Activated CD8-positive, alpha-beta memory T cell treated with anti-CD3 and anti-CD28 coated beads, Interleukin-2, amount 50 U/mL, for 4 hours (primary cell): ENCODE results near the gene HSD3B7.
"Not testable (repeated sequence)": the region's sequence is repeated elsewhere in the genome, so short reads cannot be mapped to it uniquely, and the experiment has no call there.

Experiments
- DNase-seq: peaks from one replicate; pipeline ENCODE4 v3.0.0-alpha.2; 2020

HSD3B7 gene

DNA sequence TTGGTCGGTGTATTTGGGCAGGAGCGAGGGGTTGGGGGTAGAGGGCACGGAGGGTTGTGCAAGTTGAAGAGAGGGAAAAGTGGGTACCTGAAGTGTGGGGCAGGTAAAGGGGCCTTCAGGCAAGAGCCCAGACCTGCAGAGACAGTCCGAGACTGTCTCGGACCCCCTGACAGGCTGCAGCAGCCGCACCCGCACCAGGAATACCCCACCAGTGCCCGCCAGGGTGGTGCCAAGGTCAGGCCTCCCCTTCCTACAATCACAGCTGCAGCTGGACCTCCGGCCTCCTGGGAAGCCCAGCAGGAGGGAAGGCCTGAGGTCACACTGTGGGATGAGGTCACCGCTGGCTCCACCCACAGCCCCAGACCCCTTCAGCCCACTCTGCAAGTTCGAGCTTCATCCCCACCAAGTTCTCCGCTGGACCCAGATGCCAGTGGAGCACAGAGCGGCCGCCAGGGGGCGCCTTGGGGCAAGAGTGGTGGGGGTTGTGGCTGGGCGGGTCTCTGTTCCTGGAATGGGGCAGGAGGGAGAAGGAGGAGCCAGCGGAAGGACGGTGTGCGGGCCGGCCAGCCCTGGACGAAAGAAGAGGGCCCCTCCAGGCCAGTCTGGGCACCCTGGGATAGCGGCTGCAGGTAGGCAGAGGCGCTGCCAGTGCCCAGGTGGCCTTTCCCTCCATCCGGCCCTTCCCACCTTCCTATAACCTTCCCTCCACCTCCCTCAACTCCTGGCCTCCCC is at the start of gene HSD3B7:
Gene HSD3B7, plus strand, starts transcription at position 539 of the 732 bp plus-strand sequence. CDS start 452 bp downstream, outside the sequence.
- peak; percentile 82 for DNase-seq

DNA sequence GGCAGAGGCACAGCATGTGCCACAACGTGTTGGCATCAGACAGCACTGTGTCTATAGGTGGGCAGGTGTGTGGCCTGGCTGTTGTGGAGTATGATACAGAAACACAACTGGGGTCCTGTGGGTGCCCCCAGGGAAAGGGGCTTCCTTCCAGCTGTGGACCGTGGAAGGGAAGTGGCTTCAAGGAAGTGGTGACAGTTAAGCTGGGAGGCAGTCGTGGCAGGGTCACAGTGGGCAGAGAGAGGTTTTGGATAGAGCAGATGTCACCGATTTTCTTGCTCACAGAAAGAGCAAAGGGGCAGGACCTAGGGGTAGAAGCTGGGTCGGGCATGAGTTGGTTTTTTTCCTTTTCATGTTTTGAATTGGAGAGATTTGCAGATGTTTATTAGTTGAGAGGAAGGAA is 47.3 kb upstream of the HSD3B7 start:
- DNase-seq = no peak

DNA sequence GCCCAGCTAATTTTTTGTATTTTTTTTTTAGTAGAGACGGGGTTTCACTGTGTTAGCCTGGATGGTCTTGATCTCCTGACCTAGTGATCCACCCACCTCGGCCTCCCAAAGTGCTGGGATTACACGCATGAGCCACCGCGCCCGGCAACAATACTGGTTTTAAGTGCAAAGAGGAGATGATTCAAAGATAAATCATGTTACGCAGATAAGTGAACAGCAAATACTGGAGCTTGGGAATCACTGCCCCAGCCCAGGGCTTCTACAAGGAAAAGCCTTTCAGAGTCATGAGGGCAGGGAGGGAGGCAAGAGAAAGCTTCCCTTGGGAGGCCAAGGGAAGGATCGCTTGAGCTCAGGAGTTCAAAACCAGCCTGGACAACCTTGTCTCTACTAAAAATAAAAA is 45.4 kb upstream of the HSD3B7 start:
- DNase-seq = not testable (repeated sequence)

DNA sequence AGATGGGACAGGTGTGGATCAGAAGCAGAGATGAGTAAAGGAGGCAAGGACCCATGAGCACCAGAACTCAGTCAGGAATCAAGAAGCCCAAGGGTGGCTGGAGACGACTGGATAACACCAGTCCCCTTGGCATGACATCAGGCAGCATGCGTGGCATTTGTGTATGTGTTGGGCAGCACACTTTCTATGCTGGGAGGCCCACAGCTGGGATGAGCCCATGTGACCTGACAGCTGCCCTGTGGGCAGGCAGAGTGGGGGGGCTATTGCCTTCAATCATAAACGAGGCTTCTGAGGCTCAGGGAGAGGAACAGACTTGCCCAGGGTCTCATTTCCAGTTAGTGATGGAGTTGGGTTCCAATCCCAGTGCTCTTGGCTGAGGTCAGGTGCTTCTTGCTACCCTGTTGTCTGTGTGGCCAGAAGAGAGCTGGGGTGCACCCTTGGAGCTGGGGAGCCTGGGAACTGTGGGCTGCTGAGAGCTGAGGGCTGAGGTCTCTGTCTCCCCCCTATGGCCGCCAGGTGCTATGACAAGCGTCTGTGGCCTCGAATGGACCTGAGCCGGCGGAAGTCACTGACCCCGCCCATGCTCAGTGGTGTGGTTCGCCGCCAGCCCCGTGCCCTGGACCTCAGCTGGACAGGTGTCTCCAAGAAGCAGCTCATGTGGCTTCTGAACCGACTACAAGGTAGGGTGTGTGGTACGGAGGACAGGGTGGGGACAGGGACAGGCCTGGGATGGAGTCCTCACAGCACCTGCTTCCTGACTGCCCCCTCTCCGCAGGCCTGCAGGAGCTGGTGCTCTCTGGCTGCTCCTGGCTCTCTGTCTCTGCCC is 43.2 kb upstream of the HSD3B7 start:
- peak; percentile 64 for DNase-seq

DNA sequence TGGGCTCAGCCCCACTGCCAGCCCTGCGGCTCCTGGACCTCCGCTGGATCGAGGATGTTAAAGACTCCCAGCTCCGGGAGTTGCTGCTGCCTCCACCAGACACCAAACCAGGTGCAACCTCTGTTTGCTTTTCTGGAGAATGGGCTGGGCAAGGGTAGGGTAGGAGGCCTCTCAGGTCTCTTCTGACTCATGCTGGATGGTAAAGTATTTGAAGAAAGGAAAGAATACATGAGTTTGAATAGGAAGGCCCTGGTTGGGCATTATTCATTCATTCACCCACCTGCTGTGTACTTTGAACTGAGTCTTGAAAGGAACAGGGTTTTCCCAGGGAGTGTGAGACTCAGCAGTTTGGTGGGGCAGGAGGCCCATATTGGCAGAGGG is 42.6 kb upstream of the HSD3B7 start:
- DNase-seq = no peak

DNA sequence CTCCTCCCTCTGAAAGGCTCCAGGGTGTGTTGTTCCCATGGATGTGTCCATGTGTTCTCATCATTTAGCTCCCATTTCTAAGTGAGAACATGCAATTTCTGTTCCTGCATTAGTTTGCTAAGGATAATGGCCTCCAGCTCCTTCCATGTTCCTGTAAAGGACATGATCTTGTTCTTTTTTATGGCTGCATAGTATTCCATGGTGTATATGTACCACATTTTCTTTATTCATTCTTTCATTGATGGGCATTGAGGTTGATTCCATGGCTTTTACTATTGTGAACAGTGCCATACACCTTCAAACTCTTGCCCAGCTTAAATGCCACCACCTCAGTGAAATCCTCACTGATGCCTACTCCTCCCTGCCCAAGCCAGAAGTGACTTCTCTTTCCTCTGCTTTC is 40.7 kb upstream of the HSD3B7 start:
- no peak for DNase-seq

DNA sequence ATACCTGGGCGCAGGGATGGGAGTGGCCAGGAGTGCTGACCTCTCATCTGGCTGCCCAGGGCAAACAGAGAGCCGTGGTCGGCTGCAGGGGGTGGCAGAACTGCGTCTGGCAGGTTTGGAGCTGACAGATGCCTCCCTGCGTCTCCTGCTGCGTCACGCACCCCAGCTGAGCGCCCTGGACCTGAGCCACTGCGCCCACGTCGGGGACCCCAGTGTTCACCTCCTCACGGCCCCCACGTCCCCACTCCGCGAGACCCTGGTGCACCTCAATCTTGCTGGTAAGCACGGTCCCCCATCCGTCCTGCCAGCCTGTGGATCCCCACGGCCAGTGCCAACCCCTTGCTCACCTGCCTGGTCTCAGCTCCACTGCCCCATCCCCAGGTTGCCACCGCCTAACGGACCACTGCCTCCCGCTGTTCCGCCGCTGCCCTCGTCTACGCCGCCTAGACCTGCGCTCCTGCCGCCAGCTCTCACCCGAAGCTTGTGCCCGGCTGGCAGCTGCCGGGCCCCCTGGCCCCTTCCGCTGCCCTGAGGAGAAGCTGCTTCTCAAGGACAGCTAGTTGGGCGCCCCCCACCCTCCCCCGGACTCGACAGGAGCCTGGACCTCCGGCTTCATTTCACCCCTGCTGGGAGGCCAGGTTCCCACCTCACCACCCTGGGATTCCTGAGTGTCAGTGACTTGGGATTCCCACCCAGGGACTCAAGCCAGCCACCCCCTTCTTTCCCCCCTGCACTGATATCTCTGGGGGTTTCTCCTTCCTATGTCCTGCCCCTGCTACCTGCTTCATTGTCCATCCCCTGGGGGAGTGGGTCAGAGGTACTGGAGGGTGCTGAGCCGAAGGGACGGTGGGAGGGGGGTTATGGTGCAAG is 38.1 kb upstream of the HSD3B7 start:
- no peak for DNase-seq

DNA sequence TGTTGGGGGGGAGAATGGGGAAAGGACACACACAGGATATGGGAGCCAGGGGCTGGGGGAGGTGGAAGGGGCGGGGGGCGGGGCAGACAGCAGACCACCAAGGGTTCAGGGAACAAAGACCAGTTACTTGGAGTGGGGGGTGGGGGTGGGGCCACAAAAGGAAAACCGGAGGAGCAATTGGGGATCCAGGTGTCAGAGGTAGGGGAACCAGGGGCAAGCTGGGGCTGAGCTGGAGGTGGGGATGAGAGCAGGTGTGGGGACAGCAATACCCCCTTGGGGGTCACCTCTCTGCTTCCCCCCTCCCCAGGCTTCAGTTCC is 37.5 kb upstream of the HSD3B7 start:
- no peak for DNase-seq

DNA sequence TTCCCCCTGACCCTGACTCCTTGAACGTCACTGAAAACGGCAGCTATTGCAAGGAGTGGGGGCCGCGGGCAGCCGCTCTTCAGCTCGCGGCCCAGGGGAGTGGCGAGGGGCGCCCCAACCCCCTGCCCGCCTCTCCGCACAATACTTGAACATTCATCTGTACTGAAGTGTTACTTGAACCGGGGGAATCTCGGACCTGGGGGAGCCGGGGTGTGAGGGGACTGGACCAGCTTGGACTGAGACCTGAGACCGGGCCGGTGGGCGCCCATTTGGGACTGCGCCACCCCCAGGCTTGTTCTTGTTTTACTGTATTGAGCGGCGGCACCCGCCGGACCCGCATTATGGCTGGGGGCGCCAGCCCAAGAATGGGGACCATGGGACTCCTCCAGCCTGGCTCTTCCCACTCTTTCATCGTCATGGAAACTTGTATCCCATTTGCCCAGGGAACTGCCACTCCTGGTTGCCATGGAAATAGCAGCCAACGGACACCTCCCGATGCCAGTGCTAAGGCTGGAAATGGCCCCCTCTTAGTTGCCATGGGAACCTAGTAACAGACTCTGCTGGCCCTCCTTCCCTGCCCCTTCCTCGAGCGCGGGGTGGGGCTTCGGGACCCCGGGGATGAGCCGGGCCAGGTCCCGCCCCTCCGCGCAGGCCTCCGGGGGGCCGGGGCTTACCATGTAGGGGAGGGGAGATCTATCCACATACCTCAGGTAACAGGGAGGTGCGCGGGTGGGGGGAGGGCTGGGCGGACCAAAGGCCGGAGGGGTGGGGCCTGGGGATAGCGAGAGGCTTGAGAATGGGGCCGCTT is 36.9 kb upstream of the HSD3B7 start:
- DNase-seq = no peak

DNA sequence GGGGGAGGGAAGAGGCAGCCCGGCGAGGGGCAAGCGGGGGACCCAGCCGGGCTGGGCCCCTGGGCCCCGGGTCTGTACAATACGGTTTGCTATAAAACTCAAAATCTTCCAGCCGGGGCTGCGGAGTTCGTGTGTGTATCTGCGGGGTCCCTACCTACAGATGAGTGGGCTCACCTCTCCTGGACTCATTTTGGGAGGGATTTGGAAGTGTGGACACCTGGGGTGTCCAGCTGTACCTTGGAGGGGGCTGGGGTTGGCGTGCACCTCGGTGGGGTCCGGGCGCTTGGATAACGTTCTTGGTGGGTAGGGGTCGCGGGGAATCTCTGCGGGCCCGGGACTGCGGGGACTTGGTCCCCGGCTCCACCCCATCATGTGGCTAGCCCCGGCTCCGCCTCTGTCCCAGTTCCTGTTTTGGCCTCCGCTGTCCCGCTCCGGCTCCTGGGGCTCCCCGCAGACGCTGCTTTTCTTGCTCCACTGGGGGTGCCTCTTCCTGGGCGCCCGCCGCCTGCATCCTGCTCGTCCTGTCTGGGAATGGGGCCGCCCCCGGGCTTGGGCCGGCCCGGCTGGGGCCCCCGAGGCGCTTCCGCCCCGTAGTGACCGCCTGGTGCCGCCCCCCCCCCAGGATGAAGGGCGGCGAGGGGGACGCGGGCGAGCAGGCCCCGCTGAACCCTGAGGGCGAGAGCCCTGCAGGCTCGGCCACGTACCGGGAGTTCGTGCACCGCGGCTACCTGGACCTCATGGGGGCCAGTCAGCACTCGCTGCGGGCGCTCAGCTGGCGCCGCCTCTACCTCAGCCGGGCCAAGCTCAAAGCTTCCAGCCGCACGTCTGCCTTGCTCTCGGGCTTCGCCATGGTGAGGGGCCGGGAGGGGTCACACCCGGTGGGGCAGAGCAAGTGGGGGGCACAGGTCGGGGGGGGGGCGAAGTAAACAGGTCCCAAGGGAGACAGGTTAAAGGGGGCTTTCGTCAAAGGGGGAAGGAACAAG is 36.0 kb upstream of the HSD3B7 start, which contains the start of gene ORAI3:
Gene ORAI3, plus strand, starts transcription at position 402 of the 983 bp plus-strand sequence. Its CDS starts 222 bp downstream, at position 624.
- peak; percentile 44 for DNase-seq

DNA sequence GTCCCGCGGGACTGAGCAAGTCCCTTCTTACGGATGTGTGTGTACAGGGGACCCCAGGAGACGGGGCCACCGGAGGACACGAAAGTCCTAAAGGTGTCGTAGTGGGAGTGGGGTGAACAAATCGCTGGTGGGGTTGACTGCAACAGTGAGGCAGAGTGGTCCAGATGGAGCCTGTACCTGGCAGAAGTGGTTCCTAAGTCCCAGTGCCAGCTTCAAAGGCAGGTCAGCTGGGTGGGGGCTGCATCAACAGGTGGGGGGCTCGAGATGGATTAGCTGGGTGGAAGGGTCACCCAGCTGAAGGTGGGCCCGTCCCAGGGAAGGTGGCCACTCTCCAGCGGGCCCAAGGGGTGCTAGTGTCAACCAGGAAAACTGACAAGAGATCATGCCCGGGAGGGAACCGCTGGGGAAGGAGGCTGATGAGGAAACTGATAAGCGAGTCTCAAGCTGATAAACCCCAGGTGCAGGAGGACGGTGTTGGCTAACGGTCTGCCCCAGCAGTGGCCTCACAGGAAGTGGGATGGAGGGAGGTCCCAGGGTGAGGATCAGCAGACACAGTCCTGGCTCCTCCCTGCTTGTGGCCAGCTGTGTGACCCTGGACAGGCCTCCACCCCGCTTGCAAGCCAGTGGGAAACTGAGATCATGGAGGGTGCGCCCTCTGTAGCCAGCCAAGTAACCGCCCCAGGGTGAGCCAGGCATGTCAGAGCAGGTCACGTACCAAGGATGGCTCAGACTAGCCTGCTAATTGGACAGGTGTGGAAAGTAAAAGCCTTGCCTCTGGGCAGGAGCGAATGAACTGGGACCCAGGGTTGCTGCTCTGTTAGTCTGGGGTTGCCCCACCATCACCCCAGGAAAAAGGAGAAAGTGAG is 35.1 kb upstream of the HSD3B7 start:
- no peak for DNase-seq

DNA sequence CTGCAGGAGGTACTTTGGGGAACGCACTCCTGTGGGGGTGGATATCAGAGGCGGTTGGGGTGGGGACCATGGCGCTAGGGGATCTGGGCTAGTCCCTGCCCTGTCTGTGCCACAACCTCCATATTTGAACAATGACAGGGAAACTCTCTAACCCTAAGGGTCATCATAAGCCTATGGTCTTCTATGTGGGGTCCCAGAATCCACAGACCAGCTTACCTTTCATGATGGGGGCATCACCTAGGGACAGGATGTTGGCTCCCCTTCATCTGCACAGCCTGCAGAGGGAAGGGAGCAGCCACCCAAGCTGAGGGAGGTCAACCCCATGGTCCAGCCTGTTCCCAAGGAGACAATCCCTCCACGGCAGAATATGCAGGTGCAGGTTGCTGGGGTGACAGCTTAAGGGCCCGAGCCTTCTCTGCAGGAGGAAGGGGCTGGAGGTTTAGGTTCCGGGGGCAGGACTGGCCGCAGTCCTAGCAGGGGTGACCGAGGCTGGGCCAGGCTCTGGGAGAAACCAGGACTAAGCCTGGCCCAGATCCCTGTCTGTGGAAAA is 34.4 kb upstream of the HSD3B7 start:
- DNase-seq = no peak

DNA sequence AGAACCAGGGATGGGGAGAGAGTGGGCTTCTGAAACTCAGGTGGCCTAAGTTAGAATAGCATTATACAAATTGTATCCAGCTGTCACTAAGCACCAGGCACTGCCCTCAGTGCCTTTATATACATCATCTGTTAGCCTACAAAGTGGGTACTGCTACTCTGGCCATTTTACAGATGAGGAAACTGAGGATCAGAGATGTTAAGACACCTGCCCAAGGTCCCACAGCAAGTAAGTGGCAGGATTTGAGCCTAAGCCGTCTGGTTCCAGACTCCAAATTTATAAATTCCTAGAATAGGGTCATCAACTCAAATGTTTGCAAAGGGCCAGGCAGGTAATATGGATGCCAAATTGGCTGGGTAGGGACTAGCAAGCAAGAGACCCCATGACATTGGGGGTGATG is 33.8 kb upstream of the HSD3B7 start:
- DNase-seq = no peak

DNA sequence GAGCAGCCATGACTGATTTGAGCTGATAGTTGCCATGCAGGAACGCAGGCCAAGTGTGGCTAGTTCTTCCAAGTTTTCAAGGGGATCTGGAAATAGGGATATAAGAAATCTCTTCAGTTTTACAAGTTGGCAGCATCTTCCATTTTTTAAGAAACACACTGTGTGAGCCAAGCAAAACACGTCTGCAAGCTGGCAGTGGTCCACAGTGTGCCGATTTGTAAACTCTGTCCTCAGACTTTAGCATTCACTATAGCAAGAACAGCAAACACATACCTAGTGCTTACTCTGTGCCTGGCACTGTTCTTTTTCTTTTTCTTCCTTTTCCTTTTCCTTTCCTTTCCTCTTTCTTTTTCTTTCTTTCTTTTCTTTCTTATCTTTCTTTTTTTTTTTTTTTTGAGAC is 33.3 kb upstream of the HSD3B7 start:
- DNase-seq = no peak

DNA sequence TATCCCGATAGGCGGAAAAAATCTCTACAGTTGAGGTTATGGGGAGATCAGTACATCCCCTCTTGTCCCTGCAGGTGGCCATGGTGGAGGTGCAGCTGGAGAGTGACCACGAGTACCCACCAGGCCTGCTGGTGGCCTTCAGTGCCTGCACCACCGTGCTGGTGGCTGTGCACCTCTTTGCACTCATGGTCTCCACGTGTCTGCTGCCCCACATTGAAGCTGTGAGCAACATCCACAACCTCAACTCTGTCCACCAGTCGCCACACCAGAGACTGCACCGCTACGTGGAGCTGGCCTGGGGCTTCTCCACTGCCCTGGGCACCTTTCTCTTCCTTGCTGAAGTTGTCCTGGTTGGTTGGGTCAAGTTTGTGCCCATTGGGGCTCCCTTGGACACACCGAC is 31.9 kb upstream of the HSD3B7 start:
- no peak for DNase-seq

DNA sequence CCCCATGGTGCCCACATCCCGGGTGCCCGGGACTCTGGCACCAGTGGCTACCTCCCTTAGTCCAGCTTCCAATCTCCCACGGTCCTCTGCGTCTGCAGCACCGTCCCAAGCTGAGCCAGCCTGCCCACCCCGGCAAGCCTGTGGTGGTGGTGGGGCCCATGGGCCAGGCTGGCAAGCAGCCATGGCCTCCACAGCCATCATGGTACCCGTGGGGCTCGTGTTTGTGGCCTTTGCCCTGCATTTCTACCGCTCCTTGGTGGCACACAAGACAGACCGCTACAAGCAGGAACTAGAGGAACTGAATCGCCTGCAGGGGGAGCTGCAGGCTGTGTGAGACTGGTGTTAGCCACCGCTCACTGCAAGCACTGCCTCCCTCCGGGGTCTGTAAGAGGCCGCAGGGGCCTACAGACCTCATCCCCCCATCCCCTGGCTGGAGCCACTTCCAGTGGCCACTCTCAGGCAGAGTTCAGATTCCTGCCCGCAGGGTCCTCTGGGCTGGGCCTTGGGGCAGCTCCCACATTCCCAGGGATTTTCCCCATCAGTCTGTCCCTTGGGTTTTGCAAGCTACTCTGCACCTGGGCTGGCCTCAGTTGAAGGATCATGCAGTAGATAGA is 31.4 kb upstream of the HSD3B7 start:
- peak; percentile 61 for DNase-seq

DNA sequence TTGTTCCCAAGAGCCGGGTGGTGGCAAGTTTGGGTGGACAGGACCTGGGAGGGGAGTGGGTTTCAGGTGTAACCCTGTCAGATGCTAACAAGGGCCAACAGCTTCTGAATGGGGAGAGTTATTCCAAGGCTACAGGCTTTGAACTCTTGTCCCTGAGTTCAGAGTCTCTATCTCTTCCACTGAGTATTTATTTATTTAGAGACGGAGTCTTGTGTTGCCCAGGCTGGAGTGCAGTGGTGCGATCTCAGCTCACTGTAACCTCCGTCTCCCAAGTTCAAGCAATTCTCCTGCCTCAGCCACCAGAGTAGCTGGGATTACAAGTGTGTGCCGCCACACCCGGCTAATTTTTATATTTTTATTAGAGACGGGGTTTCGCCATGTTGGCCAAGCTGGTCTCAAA is 30.0 kb upstream of the HSD3B7 start:
- DNase-seq = no peak

DNA sequence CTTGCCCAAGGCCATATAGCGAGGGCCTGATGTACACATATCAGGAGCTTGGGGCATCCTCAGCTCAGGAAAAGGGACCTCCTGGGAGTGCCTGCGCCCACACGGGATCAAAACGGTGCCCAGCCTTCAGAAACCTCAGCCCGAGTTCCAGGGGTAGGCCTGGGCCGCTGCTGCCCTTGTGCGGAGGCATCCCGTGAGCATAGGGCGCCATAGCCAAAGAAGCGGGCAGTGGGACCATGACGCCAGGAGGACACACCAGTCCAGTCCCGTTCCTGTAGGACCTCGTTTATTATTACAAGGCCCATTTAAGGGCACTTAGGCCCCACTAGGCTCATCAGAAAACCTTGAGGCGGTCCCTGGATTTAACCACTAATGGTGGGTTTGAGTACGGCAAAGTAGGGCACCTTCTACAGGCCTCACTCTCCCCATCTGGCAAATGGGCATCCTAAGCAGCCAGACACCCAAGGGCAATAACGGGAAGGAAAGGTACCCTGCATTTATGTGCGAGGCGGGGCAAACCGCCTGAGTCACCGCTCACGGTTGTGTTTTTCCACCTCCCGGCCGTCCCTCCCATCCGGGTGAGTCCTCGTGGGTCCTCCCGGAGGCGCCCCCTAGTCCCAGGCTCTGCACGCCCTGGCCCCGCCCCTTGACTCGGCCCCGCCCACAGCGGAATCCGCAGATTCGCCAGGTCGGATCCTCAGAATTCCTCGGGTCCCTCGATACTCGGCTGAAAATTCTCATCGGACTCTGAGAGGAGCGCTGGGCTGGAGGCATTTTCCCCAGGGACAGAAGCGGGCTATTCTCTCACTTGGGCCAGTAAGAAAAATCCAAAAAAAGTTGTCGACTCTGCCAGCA is 28.2 kb upstream of the HSD3B7 start:
- DNase-seq = peak; percentile 93
